GM18511 (cell line): ENCODE measurements around the gene GLCCI1.
"Not testable (repeated sequence)": the region's sequence is repeated elsewhere in the genome, so short reads cannot be mapped to it uniquely, and the experiment has no call there.

Experiments used
- ATAC-seq: cut with Tn5 transposase; IDR thresholded peaks from one replicate; pipeline ENCODE4 v1.9.1; 2021; ENCODE audit warnings: mild to moderate bottlenecking, moderate library complexity; ENCODE audit not compliant: unreplicated experiment

GLCCI1 gene

GRCh38 chr7:8086239-8086638, 117.6 kb downstream of the GLCCI1 start:
- ATAC-seq, result no peak

- no peak for ATAC-seq
Observed at GRCh38 chr7:8089036-8089780, 120.6 kb downstream of the GLCCI1 start.

- ATAC-seq, result no peak
Observed at GRCh38 chr7:8092140-8092539, 123.5 kb downstream of the GLCCI1 start.

GRCh38 chr7:8094164-8095140, 125.9 kb downstream of the GLCCI1 start:
- ATAC-seq, result no peak

- ATAC-seq, result not testable (repeated sequence)
Observed at GRCh38 chr7:8101292-8101691, 132.7 kb downstream of the GLCCI1 start.

- no peak for ATAC-seq
Observed at GRCh38 chr7:8103282-8103681, 134.7 kb downstream of the GLCCI1 start.

- ATAC-seq, result no peak
Observed at GRCh38 chr7:8105449-8106095, 137.0 kb downstream of the GLCCI1 start.

- no peak for ATAC-seq
Observed at GRCh38 chr7:8109196-8110022, 140.8 kb downstream of the GLCCI1 start.

GRCh38 chr7:8111282-8111960, 142.8 kb downstream of the GLCCI1 start:
- no peak for ATAC-seq

- ATAC-seq, result no peak
Observed at GRCh38 chr7:8112685-8113084, 144.1 kb downstream of the GLCCI1 start.

GRCh38 chr7:8113184-8113583, 144.6 kb downstream of the GLCCI1 start:
- no peak for ATAC-seq

- ATAC-seq, result peak; percentile 37
Observed at GRCh38 chr7:8114175-8114574, 145.6 kb downstream of the GLCCI1 start.

- ATAC-seq, result peak; percentile 96
Observed at GRCh38 chr7:8115547-8116402, 147.2 kb downstream of the GLCCI1 start.

GRCh38 chr7:8117195-8117594, 148.6 kb downstream of the GLCCI1 start:
- no peak for ATAC-seq

- no peak for ATAC-seq
Observed at GRCh38 chr7:8119262-8119661, 150.7 kb downstream of the GLCCI1 start.

GRCh38 chr7:8120390-8121058, 151.9 kb downstream of the GLCCI1 start:
- ATAC-seq, result no peak

GRCh38 chr7:8121243-8121642, 152.6 kb downstream of the GLCCI1 start:
- ATAC-seq, result no peak

- ATAC-seq, result peak; percentile 83
Observed at GRCh38 chr7:8125680-8126444, 157.3 kb downstream of the GLCCI1 start.
